Subcutaneous adipose tissue (tissue), 4 donors: Measurements from ENCODE around the gene DNM2. TPM values are rescaled to one million over a fixed set of nuclear protein-coding genes. Genes with fewer than 3 reads are reported as not detected.

ENCODE experiments used
- total RNA-seq, 4 donors: library from RNA; depleted of rRNA; stranded (reverse); fragments of >200 nt; gene quantifications; one replicate each; pipeline ENCODE4 v1.1.0, GENCODE V29; 2016
- TF ChIP-seq, protein P1 (sequence below): fragments of 450-650 bp; IDR thresholded peaks from one replicate; pipeline ENCODE4 v1.5.1; 2016; ENCODE audit warnings: low read depth, mild to moderate bottlenecking, control low read depth, antibody characterized with exemption, moderate library complexity

DNM2 gene
- 100 to 1,000 TPM in 1 of 4 donors, 10 to 100 TPM in 3; 63.9 to 140 (median 91.5) TPM for total RNA-seq

- TF ChIP-seq, protein P1, sequence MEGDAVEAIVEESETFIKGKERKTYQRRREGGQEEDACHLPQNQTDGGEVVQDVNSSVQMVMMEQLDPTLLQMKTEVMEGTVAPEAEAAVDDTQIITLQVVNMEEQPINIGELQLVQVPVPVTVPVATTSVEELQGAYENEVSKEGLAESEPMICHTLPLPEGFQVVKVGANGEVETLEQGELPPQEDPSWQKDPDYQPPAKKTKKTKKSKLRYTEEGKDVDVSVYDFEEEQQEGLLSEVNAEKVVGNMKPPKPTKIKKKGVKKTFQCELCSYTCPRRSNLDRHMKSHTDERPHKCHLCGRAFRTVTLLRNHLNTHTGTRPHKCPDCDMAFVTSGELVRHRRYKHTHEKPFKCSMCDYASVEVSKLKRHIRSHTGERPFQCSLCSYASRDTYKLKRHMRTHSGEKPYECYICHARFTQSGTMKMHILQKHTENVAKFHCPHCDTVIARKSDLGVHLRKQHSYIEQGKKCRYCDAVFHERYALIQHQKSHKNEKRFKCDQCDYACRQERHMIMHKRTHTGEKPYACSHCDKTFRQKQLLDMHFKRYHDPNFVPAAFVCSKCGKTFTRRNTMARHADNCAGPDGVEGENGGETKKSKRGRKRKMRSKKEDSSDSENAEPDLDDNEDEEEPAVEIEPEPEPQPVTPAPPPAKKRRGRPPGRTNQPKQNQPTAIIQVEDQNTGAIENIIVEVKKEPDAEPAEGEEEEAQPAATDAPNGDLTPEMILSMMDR: no peak
Observed at GRCh38 chr19:10717356-10718204, at the start of gene DNM2. DNM2 (plus strand) TSS chr19:10718079; CDS start chr19:10718243, 164 bp downstream.

GRCh38 chr19:10669246-10669645 lies 48.6 kb upstream of the DNM2 start:
- TF ChIP-seq, protein P1: no peak

DNA sequence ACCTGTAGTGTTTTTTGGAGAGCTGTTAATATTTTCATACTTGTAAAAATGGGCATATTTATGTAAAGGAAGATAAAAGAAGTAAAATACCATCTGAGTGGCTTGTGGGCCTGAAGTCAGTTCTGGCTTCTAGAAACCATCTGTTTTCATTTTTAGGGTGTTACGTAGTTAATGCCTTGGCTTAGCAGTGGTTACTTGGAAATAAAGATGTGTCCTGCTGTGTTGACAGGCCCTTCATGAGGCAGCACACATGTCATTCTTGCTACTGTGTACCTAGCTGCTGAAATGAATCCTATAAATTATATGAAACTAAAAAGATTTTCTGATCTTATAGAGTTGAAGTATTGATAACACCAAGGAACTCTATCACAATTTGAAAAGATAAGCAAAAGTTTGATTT lies 47.7 kb upstream of the DNM2 start:
- TF ChIP-seq, protein P1: no peak

DNA sequence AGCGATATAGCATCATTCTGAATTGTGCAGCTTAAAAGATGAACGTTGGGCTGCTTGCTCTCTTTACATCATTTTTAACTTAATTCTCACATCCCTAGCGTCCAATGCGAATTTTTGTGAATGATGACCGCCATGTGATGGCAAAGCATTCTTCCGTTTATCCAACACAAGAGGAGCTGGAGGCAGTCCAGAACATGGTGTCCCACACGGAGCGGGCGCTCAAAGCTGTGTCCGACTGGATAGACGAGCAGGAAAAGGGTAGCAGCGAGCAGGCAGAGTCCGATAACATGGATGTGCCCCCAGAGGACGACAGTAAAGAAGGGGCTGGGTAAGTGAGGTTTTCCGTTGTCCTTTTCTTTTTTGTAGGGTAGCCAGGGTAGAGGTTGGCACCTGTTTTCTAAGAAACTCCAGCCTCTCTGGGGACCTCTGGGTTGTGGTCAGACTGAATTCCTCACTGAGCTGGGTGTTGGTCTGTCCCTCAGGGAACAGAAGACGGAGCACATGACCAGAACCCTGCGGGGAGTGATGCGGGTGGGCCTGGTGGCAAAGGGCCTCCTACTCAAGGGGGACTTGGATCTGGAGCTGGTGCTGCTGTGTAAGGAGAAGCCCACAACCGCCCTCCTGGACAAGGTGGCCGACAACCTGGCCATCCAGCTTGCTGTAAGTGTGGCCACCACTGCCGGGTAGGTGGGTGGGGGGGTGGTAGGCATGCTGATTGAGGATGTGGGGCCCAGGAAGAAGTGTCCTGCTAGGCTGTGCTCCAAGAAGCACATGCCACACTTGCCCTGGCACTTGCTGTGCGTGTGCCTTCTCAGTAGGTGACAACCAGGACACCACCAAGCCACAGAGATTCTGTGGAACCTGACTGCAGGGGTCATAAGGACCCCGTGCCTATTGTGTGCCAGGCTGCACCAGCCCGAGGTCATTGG lies 46.7 kb upstream of the DNM2 start:
- TF ChIP-seq, protein P1: no peak

GRCh38 chr19:10677751-10678150 lies 40.1 kb upstream of the DNM2 start:
- TF ChIP-seq, protein P1: no peak

GRCh38 chr19:10678813-10679212 lies 39.1 kb upstream of the DNM2 start:
- TF ChIP-seq, protein P1: no peak

GRCh38 chr19:10679743-10680142 lies 38.1 kb upstream of the DNM2 start:
- TF ChIP-seq, protein P1: no peak
